Skin epidermis (tissue), 12 donors: ENCODE measurements around the gene CREBL2.
"Not testable (repeated sequence)": the region's sequence is repeated elsewhere in the genome, so short reads cannot be mapped to it uniquely, and the experiment has no call there.

Source experiments
- H3K27ac ChIP-seq, 21 experiments: fragments of 200-600 bp; sonication (generic) in 11 of 21; one replicate each; pipeline ENCODE4 v1.5.0; 2020; ENCODE audit warnings: mild to moderate bottlenecking in 3 of 21, inconsistent platforms in 2 of 21, moderate library complexity in 2 of 21
- H3K4me3 ChIP-seq, 7 experiments: fragments of 200-600 bp; sonication (generic) in 2 of 7; one replicate each; pipeline ENCODE4 v1.5.0; 2020; ENCODE audit warnings: inconsistent platforms in 2 of 7, mild to moderate bottlenecking in 2 of 7, moderate library complexity in 1 of 7

The CREBL2 gene

GRCh38 chr12:12626471-12626870 lies 14.8 kb downstream of the CREBL2 start:
- Histone ChIP-seq H3K27ac (no peak overlapping the region), H3K4me3 (no peak overlapping the region)

- Histone ChIP-seq H3K4me3 (no peak overlapping the region), H3K27ac (no peak overlapping the region)
Measured at GRCh38 chr12:12627308-12627827, 15.7 kb downstream of the CREBL2 start.

- no peak overlapping the region for H3K4me3 ChIP-seq
- H3K27ac ChIP-seq: no peak overlapping the region
Measured at GRCh38 chr12:12628013-12628412, 16.3 kb downstream of the CREBL2 start.

- Histone ChIP-seq H3K27ac (no peak overlapping the region), H3K4me3 (no peak overlapping the region)
Measured at GRCh38 chr12:12630850-12631249, 19.2 kb downstream of the CREBL2 start.

- Histone ChIP-seq H3K27ac (no peak overlapping the region), H3K4me3 (no peak overlapping the region)
Measured at GRCh38 chr12:12635651-12636050, 24.0 kb downstream of the CREBL2 start.

- Histone ChIP-seq H3K27ac (peak overlapping the region in 5 of 21 experiments; percentile 0 to 54 (median 31)), H3K4me3 (no peak overlapping the region)
Measured at GRCh38 chr12:12636641-12637040, 25.0 kb downstream of the CREBL2 start.

- not testable (repeated sequence) for H3K4me3 ChIP-seq, H3K27ac ChIP-seq
Measured at GRCh38 chr12:12639995-12640394, 28.3 kb downstream of the CREBL2 start.

GRCh38 chr12:12641650-12642049 lies 30.0 kb downstream of the CREBL2 start:
- Histone ChIP-seq H3K27ac (no peak overlapping the region), H3K4me3 (no peak overlapping the region)

GRCh38 chr12:12642916-12643315 lies 31.2 kb downstream of the CREBL2 start:
- H3K27ac ChIP-seq: no peak overlapping the region
- no peak overlapping the region for H3K4me3 ChIP-seq

GRCh38 chr12:12645485-12645884 lies 33.8 kb downstream of the CREBL2 start:
- Histone ChIP-seq H3K4me3 (no peak overlapping the region), H3K27ac (no peak overlapping the region)

- H3K27ac ChIP-seq, H3K4me3 ChIP-seq: not testable (repeated sequence)
Measured at GRCh38 chr12:12645968-12646367, 34.3 kb downstream of the CREBL2 start.

- Histone ChIP-seq H3K4me3 (no peak overlapping the region), H3K27ac (no peak overlapping the region)
Measured at GRCh38 chr12:12646483-12647072, 34.9 kb downstream of the CREBL2 start.

GRCh38 chr12:12648284-12648683 lies 36.6 kb downstream of the CREBL2 start:
- no peak overlapping the region for H3K4me3 ChIP-seq
- no peak overlapping the region for H3K27ac ChIP-seq

GRCh38 chr12:12648951-12649650 lies 37.4 kb downstream of the CREBL2 start:
- Histone ChIP-seq H3K4me3 (no peak overlapping the region), H3K27ac (no peak overlapping the region)

GRCh38 chr12:12651752-12652151 lies 40.1 kb downstream of the CREBL2 start:
- Histone ChIP-seq H3K27ac (no peak overlapping the region), H3K4me3 (no peak overlapping the region)

- not testable (repeated sequence) for H3K27ac ChIP-seq, H3K4me3 ChIP-seq
Measured at GRCh38 chr12:12652704-12653103, 41.0 kb downstream of the CREBL2 start.

GRCh38 chr12:12653922-12654321 lies 42.2 kb downstream of the CREBL2 start:
- H3K27ac ChIP-seq: no peak overlapping the region
- H3K4me3 ChIP-seq: no peak overlapping the region

- Histone ChIP-seq H3K27ac (no peak overlapping the region), H3K4me3 (no peak overlapping the region)
Measured at GRCh38 chr12:12654691-12655460, 43.2 kb downstream of the CREBL2 start.

- Histone ChIP-seq H3K27ac (no peak overlapping the region), H3K4me3 (no peak overlapping the region)
Measured at GRCh38 chr12:12660201-12660600, 48.5 kb downstream of the CREBL2 start.

- Histone ChIP-seq H3K27ac (no peak overlapping the region), H3K4me3 (no peak overlapping the region)
Measured at GRCh38 chr12:12661086-12661856, 49.6 kb downstream of the CREBL2 start.
